C4-2B (cell line): ENCODE results near the gene WASHC3.

Experiments
- CTCF ChIP-seq: fragments of 450-650 bp; conservative IDR thresholded peaks from 2 replicates; pipeline ENCODE4 v1.5.1; 2017; ENCODE audit warnings: mild to moderate bottlenecking
- ZFX ChIP-seq: fragments of 450-650 bp; IDR thresholded peaks from 2 replicates; pipeline ENCODE4 v1.6.1; 2017

DNA sequence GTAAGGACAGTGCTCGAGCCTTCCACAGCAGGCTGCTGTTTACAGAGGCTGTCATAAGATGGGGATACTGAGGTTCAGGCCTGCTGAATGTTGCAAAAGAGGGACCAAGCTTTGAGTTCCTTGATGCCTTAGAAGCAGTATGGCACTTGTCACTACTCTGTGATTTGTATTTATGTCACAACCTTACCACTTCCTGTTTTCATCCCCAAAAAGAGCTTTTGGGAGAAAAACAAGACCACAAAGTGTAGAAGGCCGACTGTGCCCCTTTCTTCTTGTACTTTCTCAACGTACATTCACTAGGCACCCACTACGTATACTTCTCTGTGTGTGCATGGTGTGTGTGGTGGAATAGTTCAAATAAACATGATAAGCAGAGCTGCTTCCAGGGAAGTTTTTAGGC lies 94.3 kb downstream of the WASHC3 start:
- no peak for TF ChIP-seq CTCF
- TF ChIP-seq ZFX, result no peak
